HG02943 (cell line): Measurements from ENCODE around the gene ITGAD.

Experiments used
- ATAC-seq: cut with Tn5 transposase; IDR thresholded peaks from one replicate; pipeline ENCODE4 v1.9.1; 2021; ENCODE audit warnings: mild to moderate bottlenecking, low read depth, moderate library complexity; ENCODE audit not compliant: unreplicated experiment

Gene ITGAD

DNA sequence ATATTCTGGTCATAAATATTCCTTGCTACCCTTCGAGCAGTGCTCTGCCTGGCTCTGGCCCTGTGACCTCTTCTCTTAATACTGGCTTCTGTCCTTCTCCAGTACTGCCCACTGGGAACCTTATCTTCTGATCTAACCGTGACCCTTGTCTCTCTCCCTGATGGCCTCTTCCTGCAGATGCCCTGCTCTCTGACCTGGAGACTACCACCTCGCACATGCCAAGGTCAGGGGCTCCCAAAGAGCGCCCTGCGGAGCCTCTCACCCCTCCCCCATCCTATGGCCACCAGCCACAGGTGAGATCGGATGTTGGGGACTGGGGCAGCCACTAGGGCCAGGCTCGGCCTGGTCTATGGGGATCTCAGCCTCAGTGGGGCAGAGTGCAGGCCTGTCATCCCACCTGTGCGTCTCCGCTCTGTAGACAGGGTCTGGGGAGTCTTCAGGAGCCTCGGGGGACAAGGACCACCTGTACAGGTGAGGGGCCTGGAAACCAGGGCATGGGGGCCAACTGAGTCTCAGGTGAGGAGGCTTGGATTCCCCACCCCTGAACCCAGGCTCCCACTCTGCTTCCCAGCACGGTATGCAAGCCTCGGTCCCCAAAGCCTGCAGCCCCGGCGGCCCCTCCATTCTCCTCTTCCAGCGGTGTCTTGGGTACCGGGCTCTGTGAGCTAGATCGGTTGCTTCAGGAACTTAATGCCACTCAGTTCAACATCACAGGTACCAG, 80.3 kb downstream of the ITGAD start:
- ATAC-seq, result no peak

DNA sequence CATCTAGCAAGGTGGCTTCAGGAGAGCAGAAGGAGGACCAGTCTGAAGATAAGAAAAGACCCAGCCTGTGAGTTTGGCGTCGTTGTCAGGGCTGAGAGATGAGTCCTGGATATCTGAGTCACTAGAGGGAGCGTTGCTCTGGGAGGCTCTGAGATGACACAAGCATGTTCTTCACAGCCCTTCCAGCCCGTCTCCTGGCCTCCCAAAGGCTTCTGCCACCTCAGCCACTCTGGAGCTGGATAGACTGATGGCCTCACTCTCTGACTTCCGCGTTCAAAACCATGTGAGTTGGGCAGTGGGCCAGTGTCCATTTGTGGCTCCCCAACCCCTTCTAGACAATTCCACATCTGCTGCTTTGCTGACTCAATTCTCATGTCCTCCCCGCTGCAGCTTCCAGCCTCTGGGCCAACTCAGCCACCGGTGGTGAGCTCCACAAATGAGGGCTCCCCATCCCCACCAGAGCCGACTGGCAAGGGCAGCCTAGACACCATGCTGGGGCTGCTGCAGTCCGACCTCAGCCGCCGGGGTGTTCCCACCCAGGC, 81.1 kb downstream of the ITGAD start:
- ATAC-seq, result no peak

DNA sequence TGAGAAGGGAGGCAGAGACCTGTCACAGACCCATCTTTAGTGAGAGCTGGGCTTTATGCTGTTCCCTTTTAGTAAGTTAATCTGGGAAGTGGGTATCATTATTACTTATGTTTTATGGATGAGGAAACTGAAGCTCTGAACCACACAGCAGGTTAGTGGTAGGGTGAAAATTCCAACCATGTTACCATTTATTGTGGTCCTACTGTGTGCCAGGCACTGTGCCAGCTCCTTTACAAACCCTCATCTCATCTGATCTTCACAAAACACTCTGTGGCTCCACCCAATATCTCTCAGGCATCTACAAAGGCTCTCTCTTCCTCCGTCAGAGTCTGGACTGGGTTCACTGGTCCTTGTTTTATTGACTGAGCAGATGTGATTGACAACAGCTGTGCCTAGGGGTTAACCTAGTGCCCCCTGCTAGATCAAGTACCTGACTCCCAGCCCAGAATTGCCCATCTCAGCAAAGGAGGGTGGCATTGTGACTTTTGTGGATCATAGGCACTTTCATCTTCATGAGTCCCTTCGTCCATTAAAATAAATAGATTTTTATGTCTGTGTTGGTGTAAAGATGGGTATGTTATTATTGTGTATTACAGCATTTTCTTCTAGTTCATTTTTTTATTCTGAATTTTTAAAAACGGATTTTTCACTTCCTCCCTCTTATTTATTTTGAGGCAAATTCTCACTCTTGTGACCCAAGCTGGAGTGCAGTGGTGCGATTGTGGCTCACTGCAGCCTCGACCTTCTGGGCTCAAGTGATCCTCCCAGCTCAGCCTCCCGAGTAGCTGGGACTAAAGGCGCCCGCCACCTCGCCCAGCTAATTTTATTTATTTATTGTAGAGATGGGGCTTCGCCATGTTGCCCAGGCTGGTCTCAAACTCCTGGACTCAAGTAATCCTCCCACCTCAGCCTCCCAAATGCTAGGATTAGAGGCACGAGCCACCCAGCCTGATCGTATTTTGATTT, 81.9 kb downstream of the ITGAD start:
- no peak for ATAC-seq

DNA sequence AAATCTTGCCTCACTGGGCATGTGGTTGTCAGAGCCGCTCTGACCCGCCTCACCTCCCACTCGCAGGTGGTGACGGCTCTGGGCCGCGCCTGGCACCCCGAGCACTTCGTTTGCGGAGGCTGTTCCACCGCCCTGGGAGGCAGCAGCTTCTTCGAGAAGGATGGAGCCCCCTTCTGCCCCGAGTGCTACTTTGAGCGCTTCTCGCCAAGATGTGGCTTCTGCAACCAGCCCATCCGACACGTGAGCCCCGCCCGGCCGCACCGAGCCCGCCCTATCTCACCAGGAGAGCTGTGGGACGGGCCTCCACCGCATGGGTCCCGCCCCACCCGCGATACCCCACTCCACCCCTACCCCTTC, 82.8 kb downstream of the ITGAD start:
- ATAC-seq, result no peak
